Activated naive CD8-positive, alpha-beta T cell (primary cell): ENCODE results near the gene OR6S1.
"Not testable (repeated sequence)": the region's sequence is repeated elsewhere in the genome, so short reads cannot be mapped to it uniquely, and the experiment has no call there.

Experiments
- H3K27ac Mint-ChIP-seq: one replicate; pipeline ENCODE4 v1.8.0; 2021; ENCODE audit warnings: mixed read lengths
- H3K27me3 Mint-ChIP-seq: one replicate; pipeline ENCODE4 v1.8.0; 2021; ENCODE audit warnings: mixed read lengths
- H3K36me3 Mint-ChIP-seq: one replicate; pipeline ENCODE4 v1.8.0; 2021; ENCODE audit warnings: mixed read lengths
- H3K4me1 Mint-ChIP-seq: one replicate; pipeline ENCODE4 v1.8.0; 2021; ENCODE audit warnings: low read depth, mixed read lengths
- H3K4me3 Mint-ChIP-seq: one replicate; pipeline ENCODE4 v1.8.0; 2021; ENCODE audit warnings: mild to moderate bottlenecking, mixed read lengths
- H3K9me3 Mint-ChIP-seq: one replicate; pipeline ENCODE4 v1.8.0; 2021; ENCODE audit warnings: low read depth, mixed read lengths

Gene OR6S1

GRCh38 chr14:20680843-20681347 is 39.4 kb upstream of the OR6S1 start:
- H3K4me1 Mint-ChIP-seq, result peaks cover 3% of the 10 kb centered on the region
- no peaks in the 10 kb centered on the region for H3K9me3 Mint-ChIP-seq
- H3K36me3 Mint-ChIP-seq, result no peaks in the 10 kb centered on the region
- no peak overlapping the region for H3K27ac Mint-ChIP-seq
- H3K27me3 Mint-ChIP-seq, result no peaks in the 10 kb centered on the region
- H3K4me3 Mint-ChIP-seq, result no peak overlapping the region

GRCh38 chr14:20680363-20680762 is 38.9 kb upstream of the OR6S1 start:
- H3K36me3 Mint-ChIP-seq, result no peaks in the 10 kb centered on the region
- H3K9me3 Mint-ChIP-seq, result no peaks in the 10 kb centered on the region
- H3K27me3 Mint-ChIP-seq, result no peaks in the 10 kb centered on the region
- no peak overlapping the region for H3K27ac Mint-ChIP-seq
- peaks cover 3% of the 10 kb centered on the region for H3K4me1 Mint-ChIP-seq
- H3K4me3 Mint-ChIP-seq, result no peak overlapping the region

- no peaks in the 10 kb centered on the region for H3K27me3 Mint-ChIP-seq
- no peak overlapping the region for H3K4me3 Mint-ChIP-seq
- H3K36me3 Mint-ChIP-seq, result no peaks in the 10 kb centered on the region
- H3K9me3 Mint-ChIP-seq, result no peaks in the 10 kb centered on the region
- H3K4me1 Mint-ChIP-seq, result no peaks in the 10 kb centered on the region
- no peak overlapping the region for H3K27ac Mint-ChIP-seq
Measured at GRCh38 chr14:20679907-20680306, 38.4 kb upstream of the OR6S1 start.

- Mint-ChIP-seq H3K4me1 (no peaks in the 10 kb centered on the region), H3K27ac (no peak overlapping the region), H3K9me3 (no peaks in the 10 kb centered on the region), H3K4me3 (no peak overlapping the region), H3K27me3 (peaks cover 3% of the 10 kb centered on the region), H3K36me3 (no peaks in the 10 kb centered on the region)
Measured at GRCh38 chr14:20676072-20676471, 34.6 kb upstream of the OR6S1 start.

GRCh38 chr14:20675669-20676068 is 34.2 kb upstream of the OR6S1 start:
- Mint-ChIP-seq H3K4me1 (no peaks in the 10 kb centered on the region), H3K27ac (no peak overlapping the region), H3K36me3 (no peaks in the 10 kb centered on the region), H3K4me3 (no peak overlapping the region), H3K27me3 (peaks cover 3% of the 10 kb centered on the region), H3K9me3 (no peaks in the 10 kb centered on the region)

- no peak overlapping the region for H3K27ac Mint-ChIP-seq
- no peaks in the 10 kb centered on the region for H3K36me3 Mint-ChIP-seq
- peaks cover 13% of the 10 kb centered on the region for H3K4me1 Mint-ChIP-seq
- no peak overlapping the region for H3K4me3 Mint-ChIP-seq
- H3K27me3 Mint-ChIP-seq, result peaks cover 3% of the 10 kb centered on the region
- no peaks in the 10 kb centered on the region for H3K9me3 Mint-ChIP-seq
Measured at GRCh38 chr14:20671597-20672283, 30.2 kb upstream of the OR6S1 start.

GRCh38 chr14:20668969-20669368 is 27.5 kb upstream of the OR6S1 start:
- H3K9me3 Mint-ChIP-seq, result no peaks in the 10 kb centered on the region
- peaks cover 3% of the 10 kb centered on the region for H3K27me3 Mint-ChIP-seq

GRCh38 chr14:20667957-20668356 is 26.5 kb upstream of the OR6S1 start:
- Mint-ChIP-seq H3K27me3 (peaks cover under 1% of the 10 kb centered on the region), H3K27ac (no peak overlapping the region), H3K36me3 (no peaks in the 10 kb centered on the region), H3K4me1 (peaks cover 21% of the 10 kb centered on the region), H3K4me3 (no peak overlapping the region), H3K9me3 (no peaks in the 10 kb centered on the region)

More at GRCh38 chr14:20668969-20669368, 27.5 kb upstream of the OR6S1 start:
- Mint-ChIP-seq H3K27ac (no peak overlapping the region), H3K4me1 (peaks cover 13% of the 10 kb centered on the region), H3K36me3 (no peaks in the 10 kb centered on the region), H3K4me3 (no peak overlapping the region)

GRCh38 chr14:20666400-20666961 is 25.0 kb upstream of the OR6S1 start:
- H3K4me3 Mint-ChIP-seq, H3K27me3 Mint-ChIP-seq, H3K9me3 Mint-ChIP-seq, H3K27ac Mint-ChIP-seq, H3K36me3 Mint-ChIP-seq: not testable (repeated sequence)
- H3K4me1 Mint-ChIP-seq, result peaks cover 29% of the 10 kb centered on the region

- Mint-ChIP-seq H3K36me3 (no peaks in the 10 kb centered on the region), H3K4me3 (peak overlapping the region; percentile 82), H3K27me3 (peaks cover 2% of the 10 kb centered on the region), H3K9me3 (no peaks in the 10 kb centered on the region), H3K27ac (peak overlapping the region; percentile 42), H3K4me1 (peaks cover 28% of the 10 kb centered on the region)
Measured at GRCh38 chr14:20662968-20663732, 21.7 kb upstream of the OR6S1 start.

- H3K36me3 Mint-ChIP-seq, result no peaks in the 10 kb centered on the region
- H3K4me1 Mint-ChIP-seq, result peaks cover 30% of the 10 kb centered on the region
- H3K4me3 Mint-ChIP-seq, result no peak overlapping the region
- no peaks in the 10 kb centered on the region for H3K9me3 Mint-ChIP-seq
- no peak overlapping the region for H3K27ac Mint-ChIP-seq
- H3K27me3 Mint-ChIP-seq, result peaks cover 16% of the 10 kb centered on the region
Measured at GRCh38 chr14:20661197-20661596, 19.7 kb upstream of the OR6S1 start.

GRCh38 chr14:20659813-20660395 is 18.4 kb upstream of the OR6S1 start:
- Mint-ChIP-seq H3K9me3 (no peaks in the 10 kb centered on the region), H3K27ac (no peak overlapping the region), H3K4me3 (no peak overlapping the region), H3K27me3 (peaks cover 27% of the 10 kb centered on the region), H3K4me1 (peaks cover 30% of the 10 kb centered on the region), H3K36me3 (no peaks in the 10 kb centered on the region)

GRCh38 chr14:20659336-20659735 is 17.8 kb upstream of the OR6S1 start:
- H3K27me3 Mint-ChIP-seq, result peaks cover 30% of the 10 kb centered on the region
- H3K36me3 Mint-ChIP-seq, result no peaks in the 10 kb centered on the region
- no peaks in the 10 kb centered on the region for H3K9me3 Mint-ChIP-seq
- H3K27ac Mint-ChIP-seq, result no peak overlapping the region
- no peak overlapping the region for H3K4me3 Mint-ChIP-seq
- H3K4me1 Mint-ChIP-seq, result peaks cover 31% of the 10 kb centered on the region

- H3K27ac Mint-ChIP-seq, result no peak overlapping the region
- peaks cover 37% of the 10 kb centered on the region for H3K27me3 Mint-ChIP-seq
- no peak overlapping the region for H3K4me3 Mint-ChIP-seq
- H3K36me3 Mint-ChIP-seq, result no peaks in the 10 kb centered on the region
- H3K4me1 Mint-ChIP-seq, result peaks cover 35% of the 10 kb centered on the region
- H3K9me3 Mint-ChIP-seq, result no peaks in the 10 kb centered on the region
Measured at GRCh38 chr14:20658246-20658645, 16.8 kb upstream of the OR6S1 start.
